Measurements from ENCODE around the gene LRBA.
A peak's percentile ranks its signal among the peaks of the same experiment; 100 is the strongest.

The LRBA gene

GRCh38 chr4:150827226-150827625, 187.9 kb downstream of the LRBA start:
- Histone ChIP-seq H3F3A (ENCODE audit: insufficient read depth, low read length) (no peaks in the 10 kb centered on the region), H3K36me3 (ENCODE audit: insufficient read depth, low read length) (peaks cover 24% of the 10 kb centered on the region; the same call in 1 of the 2 replicates), H3K4me3 (ENCODE audit: low read depth, low read length, poor library complexity, severe bottlenecking) (no peak overlapping the region), H3K9ac (ENCODE audit: low read length) (no peak overlapping the region), H3K4me1 (ENCODE audit: insufficient read depth, low read length, severe bottlenecking) (peaks cover 25% of the 10 kb centered on the region), H3K79me2 (ENCODE audit: insufficient read depth, low read length) (no peaks in the 10 kb centered on the region), H3K4me2 (ENCODE audit: low read length) (no peak overlapping the region), H4K20me1 (ENCODE audit: insufficient read depth, low read length) (no peaks in the 10 kb centered on the region), H2AFZ (ENCODE audit: low read length) (no peak overlapping the region), H3K27me3 (ENCODE audit: insufficient read depth, low read length) (no peaks in the 10 kb centered on the region), H3K9me2 (ENCODE audit: low read depth, low read length) (no peaks in the 10 kb centered on the region), H3K27ac (ENCODE audit: low read depth, low read length, poor library complexity, severe bottlenecking) (peak overlapping the region; percentile 9), H3K9me3 (ENCODE audit: low read length) (no peaks in the 10 kb centered on the region)
- TF ChIP-seq EZH2 (IDR thresholded peaks at IDR 0.05; ENCODE audit: borderline replicate concordance, low read length): no peak
- TF ChIP-seq, protein P1, sequence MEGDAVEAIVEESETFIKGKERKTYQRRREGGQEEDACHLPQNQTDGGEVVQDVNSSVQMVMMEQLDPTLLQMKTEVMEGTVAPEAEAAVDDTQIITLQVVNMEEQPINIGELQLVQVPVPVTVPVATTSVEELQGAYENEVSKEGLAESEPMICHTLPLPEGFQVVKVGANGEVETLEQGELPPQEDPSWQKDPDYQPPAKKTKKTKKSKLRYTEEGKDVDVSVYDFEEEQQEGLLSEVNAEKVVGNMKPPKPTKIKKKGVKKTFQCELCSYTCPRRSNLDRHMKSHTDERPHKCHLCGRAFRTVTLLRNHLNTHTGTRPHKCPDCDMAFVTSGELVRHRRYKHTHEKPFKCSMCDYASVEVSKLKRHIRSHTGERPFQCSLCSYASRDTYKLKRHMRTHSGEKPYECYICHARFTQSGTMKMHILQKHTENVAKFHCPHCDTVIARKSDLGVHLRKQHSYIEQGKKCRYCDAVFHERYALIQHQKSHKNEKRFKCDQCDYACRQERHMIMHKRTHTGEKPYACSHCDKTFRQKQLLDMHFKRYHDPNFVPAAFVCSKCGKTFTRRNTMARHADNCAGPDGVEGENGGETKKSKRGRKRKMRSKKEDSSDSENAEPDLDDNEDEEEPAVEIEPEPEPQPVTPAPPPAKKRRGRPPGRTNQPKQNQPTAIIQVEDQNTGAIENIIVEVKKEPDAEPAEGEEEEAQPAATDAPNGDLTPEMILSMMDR (IDR thresholded peaks at IDR 0.05; ENCODE audit: low read length): no peak

- Histone ChIP-seq H3K27me3 (ENCODE audit: insufficient read depth, low read length) (no peaks in the 10 kb centered on the region), H4K20me1 (ENCODE audit: insufficient read depth, low read length) (no peaks in the 10 kb centered on the region), H3K9me3 (ENCODE audit: low read length) (no peaks in the 10 kb centered on the region), H3K9me2 (ENCODE audit: low read depth, low read length) (no peaks in the 10 kb centered on the region), H3F3A (ENCODE audit: insufficient read depth, low read length) (no peaks in the 10 kb centered on the region), H3K79me2 (ENCODE audit: insufficient read depth, low read length) (no peaks in the 10 kb centered on the region), H3K9ac (ENCODE audit: low read length) (no peak overlapping the region), H3K4me1 (ENCODE audit: insufficient read depth, low read length, severe bottlenecking) (peaks cover 25% of the 10 kb centered on the region), H3K4me3 (ENCODE audit: low read depth, low read length, poor library complexity, severe bottlenecking) (no peak overlapping the region), H3K36me3 (ENCODE audit: insufficient read depth, low read length) (peaks cover 24% of the 10 kb centered on the region; the same call in 1 of the 2 replicates), H3K4me2 (ENCODE audit: low read length) (no peak overlapping the region), H2AFZ (ENCODE audit: low read length) (no peak overlapping the region), H3K27ac (ENCODE audit: low read depth, low read length, poor library complexity, severe bottlenecking) (peak overlapping the region; percentile 9)
- TF ChIP-seq, protein P1 (IDR thresholded peaks at IDR 0.05; ENCODE audit: low read length): no peak
- TF ChIP-seq EZH2 (IDR thresholded peaks at IDR 0.05; ENCODE audit: borderline replicate concordance, low read length): no peak
These were observed 188.8 kb downstream of the LRBA start for GRCh38 chr4:150826306-150826705.

DNA sequence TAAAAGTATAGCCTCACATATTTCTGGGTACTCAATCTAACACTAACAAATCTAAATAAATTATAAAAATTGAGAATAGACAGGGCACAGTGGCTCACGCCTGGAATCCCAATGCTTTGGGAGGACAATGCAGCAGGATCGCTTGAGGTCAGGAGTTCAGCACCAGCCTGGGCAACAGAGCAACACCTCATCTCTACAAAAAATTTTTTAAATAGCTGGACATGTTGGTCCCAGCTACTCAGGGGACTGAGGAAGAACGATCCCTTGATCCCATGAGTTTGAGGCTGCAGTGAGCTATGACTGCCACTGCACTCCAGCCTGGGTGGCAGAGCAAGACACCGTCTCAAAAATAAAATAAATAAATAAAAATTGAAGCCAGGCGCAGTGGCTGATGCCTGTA, 192.7 kb downstream of the LRBA start:
- Histone ChIP-seq H3K27me3 (ENCODE audit: insufficient read depth, low read length) (no peaks in the 10 kb centered on the region), H3K9me2 (ENCODE audit: low read depth, low read length) (no peaks in the 10 kb centered on the region), H3K4me3 (ENCODE audit: low read depth, low read length, poor library complexity, severe bottlenecking) (no peak overlapping the region), H2AFZ (ENCODE audit: low read length) (no peak overlapping the region), H3K4me1 (ENCODE audit: insufficient read depth, low read length, severe bottlenecking) (peaks cover 12% of the 10 kb centered on the region), H3K9ac (ENCODE audit: low read length) (no peak overlapping the region), H3K9me3 (ENCODE audit: low read length) (no peaks in the 10 kb centered on the region), H4K20me1 (ENCODE audit: insufficient read depth, low read length) (no peaks in the 10 kb centered on the region), H3K27ac (ENCODE audit: low read depth, low read length, poor library complexity, severe bottlenecking) (no peak overlapping the region), H3F3A (ENCODE audit: insufficient read depth, low read length) (no peaks in the 10 kb centered on the region), H3K79me2 (ENCODE audit: insufficient read depth, low read length) (no peaks in the 10 kb centered on the region), H3K36me3 (ENCODE audit: insufficient read depth, low read length) (peaks cover 25% of the 10 kb centered on the region; the same call in 1 of the 2 replicates), H3K4me2 (ENCODE audit: low read length) (no peak overlapping the region)
- TF ChIP-seq, protein P1 (IDR thresholded peaks at IDR 0.05; ENCODE audit: low read length): no peak
- TF ChIP-seq EZH2 (IDR thresholded peaks at IDR 0.05; ENCODE audit: borderline replicate concordance, low read length): no peak

Measured in OCI-LY1 (cell line).